Retina (tissue), 1 donor: ENCODE results near the gene SCIN.

Source experiments
- DNase-seq: peaks from one replicate; pipeline ENCODE4 v3.0.0-alpha.2; 2016

The SCIN gene

DNA sequence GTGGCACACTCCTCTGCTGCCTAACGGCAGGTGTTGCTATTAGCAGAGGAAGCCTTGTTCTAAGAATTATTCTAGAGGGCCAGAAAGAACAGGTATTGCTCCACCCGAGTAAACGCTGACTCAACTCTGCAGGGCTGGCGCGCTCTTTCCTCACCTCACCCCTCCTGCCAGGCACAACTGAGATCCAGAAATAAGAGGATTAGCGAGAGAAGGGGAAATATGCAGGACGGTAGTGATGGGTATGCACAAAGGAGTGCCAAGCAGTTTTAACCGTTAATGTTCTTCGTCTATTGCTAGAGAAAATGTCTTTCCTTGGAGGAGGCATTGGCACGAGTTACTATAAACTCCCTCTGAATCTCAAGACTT is 369 bp upstream of the SCIN start:
- DNase-seq, result no peak

DNA sequence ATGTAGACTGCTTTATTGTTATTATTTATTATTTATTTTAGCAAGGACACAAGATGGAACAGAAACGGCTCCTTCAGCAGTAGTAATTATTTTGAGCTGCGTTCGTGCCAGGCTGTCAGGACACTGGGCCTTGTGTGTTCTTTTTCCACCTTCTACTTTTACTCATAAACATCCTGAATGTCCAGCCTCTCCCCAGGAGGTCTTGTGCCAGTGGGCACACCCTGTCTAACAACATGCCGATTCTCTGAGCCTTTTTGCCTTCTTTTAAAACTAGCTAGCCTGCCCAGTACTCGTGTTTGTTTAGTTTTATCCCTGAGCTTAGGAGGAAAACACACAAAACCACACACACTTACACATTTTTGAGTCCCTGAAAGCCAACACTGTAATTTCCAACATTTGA is 1.2 kb downstream of the SCIN start:
- DNase-seq, result peak; percentile 5

DNA sequence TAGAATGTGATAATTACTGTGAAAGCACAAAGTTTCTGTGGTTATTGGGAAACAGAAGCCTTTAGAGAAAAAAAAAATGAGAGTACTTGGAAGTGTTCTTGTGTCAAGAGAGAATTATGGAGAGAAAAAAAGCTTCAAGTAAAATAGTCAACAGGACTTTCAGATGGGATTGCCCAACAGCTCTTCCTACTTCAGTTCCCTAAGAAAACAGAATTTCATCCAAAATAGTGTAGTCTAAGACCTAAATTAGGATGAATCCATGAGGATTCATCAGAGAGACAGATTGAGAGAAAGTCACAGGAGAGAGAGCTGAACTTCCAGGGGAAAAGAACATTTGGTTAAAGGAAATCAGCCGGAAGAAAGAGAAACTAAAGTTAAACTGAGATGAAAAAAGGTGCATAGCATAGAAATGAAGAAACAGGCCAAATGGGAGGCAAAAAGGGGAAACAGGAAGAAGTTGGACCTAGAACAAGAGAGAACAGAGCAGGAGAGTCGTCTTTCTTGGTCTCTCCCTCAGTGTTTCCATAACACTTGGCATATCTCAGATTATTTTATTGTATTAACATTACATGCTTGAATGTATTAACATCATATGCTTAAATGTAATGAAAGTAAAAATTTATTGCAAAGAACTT is 2.5 kb downstream of the SCIN start:
- DNase-seq, result no peak

DNA sequence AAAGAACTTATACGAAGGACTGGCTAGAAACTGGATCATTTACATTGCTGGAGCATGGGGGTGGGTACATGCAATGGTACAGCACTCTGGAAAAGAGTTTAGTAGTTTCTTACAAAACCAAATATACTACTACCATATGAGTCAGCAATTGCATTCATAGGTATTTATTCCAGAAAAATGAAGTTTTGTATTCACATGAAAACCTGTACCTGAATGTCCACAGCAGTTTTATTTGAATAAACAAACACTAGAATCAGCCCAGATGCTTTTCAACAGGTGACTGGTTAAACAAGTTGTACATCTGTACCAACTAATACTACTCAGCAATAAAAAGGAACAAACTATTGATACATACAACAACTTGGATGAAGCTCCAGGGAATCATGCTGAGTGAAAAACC is 3.4 kb downstream of the SCIN start:
- no peak for DNase-seq

DNA sequence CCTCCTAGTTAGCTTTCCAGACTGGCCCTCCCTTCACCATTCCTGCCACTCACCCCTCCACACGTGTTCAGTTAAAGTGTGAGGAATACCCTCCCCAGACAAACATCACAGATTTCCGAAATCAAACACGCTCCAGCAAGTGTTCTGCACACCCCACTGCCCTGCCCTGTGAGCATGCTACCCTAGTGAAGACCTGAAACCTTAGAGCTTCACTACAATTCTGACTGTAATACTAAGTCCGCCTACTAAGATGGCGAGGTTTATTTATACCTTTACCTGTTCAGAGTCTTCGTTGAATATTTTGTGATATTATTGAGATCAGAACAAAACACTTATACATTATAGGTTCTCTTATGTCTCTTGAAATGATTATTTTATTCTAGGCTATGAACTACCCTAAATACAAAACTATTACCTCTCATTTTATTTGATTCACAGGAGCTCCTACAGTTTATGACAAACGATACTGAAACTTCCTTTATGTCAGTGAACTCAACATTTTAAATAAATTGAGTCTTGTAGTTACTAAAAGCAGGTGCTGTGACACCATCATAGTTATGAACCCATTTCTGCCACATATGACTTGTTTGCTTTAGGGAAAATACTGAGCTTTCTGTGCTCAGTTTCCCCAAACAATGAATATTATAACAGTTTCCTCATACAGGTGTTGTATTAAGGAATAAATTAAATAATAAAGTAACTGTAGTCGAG is 8.6 kb downstream of the SCIN start:
- no peak for DNase-seq

DNA sequence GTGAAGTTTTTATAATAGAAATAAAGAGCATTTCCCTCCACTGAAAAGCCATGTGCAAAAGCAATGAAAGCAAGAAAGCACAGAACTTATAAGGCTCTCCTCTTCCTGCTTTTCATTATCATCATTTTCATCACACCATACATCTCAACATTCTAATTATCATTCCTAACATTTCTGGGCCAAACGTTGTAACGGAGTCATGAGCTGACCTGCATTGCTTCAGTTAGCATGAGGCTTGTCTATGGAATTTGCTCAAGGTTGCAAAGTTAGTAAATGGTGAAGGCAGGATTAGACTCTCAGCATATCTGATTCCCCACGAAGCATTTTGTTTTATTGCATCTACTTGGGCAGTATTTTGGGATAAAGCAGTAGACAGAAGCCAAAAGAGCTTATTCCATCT is 11.4 kb downstream of the SCIN start:
- DNase-seq, result no peak

DNA sequence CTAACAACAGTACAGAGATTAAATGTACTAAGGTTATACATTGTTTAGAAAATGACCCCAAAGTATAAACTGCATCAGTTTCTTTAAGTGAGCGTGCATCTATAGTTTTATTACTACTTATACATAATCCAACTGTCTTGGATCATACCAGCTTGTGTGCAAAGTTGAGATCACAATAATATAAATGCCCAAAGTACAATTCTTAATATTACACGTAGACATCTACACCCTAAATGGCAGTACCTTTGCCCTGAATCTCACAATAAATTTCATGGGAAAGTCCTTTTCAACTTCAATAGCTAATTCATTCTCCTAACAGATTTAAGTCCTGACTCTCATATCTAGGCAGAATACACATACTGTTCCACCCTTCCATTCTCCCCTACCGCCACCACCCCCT is 11.8 kb downstream of the SCIN start:
- no peak for DNase-seq

DNA sequence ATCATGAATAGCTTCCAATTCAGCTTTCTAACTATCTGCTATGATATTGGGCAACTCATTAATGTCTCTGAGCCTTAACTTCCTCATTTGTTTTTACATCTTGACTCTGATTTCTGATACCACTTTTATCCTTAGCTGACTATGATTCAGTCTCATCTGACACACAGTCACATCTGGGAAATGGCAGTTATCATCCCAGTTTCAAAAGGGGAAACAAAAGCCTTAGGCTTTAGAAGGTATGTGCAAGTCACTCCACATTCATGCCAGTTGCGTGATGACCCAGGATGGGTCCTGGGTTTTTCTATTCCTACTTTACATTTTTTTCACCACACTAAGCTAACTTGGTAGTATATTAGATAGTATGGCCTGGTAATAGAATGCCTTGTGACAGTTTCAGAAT is 12.7 kb downstream of the SCIN start:
- no peak for DNase-seq

DNA sequence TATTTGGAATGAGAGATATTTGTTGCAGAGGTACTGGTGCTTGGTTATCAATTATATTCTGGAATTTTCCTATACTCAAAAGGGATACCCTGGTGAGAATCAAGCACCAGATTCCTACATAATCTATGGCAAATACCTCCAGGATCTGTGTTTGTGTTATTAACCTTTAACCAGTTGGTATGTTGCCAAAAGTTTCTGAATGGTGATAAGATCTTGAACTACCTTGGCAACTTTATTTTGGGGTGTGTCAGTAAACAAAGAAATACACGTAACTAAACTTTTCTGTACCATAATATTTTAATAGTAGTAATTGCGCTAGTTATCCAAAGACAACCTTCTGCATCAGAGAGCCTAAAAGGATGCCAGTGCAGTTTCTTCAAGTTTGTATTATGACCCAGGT is 13.4 kb downstream of the SCIN start:
- DNase-seq, result no peak

DNA sequence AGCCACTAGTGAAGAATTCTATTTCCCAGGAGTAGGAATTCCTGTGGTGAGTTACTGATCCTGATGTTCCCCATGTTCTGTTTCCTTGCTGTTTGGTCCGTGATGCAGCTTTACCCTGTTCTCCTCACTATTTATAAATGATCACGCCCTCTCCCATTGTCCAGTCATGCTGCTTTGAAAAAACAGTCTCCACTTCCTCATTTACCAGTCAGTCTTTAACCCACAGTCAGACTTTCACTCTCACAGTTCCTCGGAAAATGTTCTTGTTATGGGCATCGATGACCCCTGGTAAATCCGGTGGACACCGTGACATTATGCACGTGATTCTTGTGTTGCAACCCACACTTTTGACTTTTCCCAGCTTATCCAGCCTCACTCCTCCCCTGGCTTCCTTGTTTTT is 14.4 kb downstream of the SCIN start:
- no peak for DNase-seq

DNA sequence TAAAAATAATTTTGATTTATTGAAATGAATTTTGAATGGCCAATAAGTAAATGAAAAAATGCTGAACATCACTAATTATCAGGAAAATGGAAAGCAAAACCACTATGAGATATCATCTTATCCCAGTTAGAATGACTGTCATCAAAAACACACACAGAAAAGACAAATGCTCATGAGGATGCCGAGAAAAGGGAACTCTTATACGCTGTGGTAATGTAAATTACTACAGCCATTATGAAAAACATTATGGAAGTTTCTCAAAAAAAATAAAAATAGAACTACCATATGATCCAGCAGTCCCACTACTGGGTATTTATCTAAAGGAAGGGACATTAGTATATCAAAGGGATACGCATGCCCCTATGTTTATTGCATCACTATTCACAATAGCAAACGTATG is 15.8 kb downstream of the SCIN start:
- no peak for DNase-seq

DNA sequence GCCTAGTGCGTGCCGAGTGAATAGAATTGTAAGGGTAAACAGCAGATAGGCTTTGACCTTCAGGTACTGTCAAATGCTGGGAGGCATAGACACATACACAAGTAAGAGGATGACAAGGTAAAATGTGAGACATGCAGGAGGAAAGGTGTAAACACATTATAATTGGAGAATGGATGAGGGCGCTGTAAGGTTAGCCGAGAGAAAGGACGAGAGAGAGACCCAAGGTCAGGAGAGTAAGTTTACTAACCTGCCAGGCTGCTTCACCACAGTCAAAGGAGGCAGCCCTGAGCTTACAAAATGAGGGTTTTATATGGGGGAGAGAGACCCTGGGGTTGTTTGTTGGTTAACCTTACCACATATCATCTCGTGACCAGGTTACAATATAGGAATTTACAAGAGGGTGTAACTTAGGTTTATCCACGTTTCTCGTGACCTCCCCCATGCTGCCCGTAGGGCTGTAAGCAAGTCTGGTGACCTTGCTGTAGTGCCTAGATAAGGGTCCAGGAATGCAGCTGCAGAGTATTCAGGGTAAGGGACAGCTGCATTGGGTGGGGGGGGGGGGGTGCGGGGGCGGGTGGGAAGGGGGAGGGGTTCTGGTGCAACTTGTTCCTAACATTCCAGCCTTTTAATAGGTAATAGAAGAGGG is 17.9 kb downstream of the SCIN start:
- no peak for DNase-seq

DNA sequence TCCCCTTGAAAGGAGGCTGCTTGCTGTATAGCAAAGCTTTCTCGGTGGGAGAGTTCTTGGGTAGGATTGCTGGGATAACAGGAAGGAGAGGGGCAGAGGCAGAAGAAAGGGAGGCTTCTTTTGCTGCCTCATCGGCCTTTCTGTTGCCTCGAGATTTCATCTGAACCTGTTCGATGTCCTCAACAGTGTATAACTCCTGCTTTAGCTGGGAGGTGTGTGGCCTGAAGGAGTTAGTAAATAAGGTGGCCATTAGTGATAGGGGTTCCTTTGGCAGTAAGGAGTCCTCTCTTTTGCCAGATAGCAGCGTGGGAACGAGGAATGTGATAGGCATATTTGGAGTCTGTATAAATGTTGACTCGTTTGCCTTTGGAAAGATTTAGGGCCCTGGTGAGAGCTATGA is 20.0 kb downstream of the SCIN start:
- no peak for DNase-seq

DNA sequence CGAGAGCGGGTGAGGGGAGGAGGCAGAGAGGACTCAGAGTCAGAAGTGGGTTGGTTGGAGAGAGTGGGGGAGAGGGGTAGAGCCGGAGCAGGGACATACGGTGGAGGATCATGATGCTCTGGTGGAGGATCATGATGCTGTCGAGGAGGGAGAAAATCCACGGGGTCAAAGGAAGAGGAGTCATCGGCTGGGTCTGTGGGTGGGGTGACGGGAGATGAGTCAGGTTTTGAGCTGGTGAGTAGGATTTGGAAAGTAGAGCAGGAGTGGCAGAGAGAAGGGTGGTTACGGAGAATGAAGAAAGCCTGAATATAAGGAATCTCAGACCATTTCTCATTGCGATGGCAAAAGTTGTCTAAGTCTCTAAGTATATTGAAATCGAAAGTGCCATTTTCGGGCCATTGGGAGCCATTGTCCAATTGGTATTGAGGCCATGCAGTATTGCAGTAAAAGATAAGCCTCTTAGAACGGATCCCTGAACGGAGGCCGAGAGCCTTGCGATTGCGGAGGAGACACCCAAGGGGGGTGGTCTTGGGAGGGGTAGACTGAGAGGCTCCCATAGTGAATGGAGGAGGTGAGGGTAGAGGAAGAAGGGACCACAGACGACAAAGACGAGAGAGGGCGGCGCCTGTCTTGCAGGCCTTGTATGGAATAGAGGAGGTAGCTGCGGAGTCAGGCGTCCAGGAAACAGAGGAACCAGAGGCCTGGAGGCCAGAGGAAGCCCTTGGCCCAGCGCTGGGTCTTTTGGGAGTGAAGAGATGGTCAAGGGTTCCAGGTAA is 23.8 kb downstream of the SCIN start:
- DNase-seq, result no peak

DNA sequence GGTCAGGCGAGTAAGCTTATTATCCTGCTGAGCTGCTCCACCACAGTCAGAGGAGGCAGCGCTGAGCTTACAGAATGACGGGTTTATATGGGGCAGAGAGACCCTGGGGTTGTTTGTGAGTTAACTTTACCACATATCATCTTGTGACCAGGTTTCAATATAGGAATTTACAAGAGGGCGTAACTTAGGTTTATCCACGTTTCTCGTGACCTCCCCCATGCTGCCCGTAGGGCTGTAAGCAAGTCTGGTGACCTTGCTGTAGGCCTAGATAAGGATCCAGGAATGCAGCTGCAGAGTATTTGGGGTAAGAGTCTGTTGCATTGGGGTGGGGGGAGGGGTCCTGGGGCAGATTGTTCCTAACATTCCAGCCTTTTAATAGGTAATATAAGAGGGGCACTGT is 24.6 kb downstream of the SCIN start:
- no peak for DNase-seq

DNA sequence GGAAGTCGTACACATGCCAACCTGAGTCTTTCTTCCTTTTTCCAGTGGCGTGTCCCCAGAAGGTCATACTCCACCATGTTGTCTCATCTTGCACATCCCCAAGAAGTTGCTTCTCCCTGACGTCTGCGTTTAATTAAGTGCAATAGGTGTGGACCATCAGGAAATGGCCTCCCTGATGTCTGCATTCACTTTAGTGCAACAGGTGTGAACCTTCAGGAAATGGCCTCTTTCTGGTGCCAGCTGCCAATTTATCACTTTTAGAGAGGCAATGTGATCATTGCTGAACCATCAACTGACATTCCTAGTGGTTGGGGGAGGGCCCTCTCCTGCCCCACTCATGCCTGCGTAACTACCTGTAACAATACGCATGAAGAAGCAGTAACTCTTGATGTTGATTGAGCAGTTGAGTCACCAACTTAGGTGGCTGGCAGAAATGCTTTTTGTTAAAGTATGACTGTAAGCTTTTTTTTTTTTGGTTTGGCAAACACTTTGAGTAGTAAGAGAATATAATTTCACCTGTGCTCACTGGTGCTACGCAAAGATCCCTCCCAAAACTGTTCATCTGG is 25.8 kb downstream of the SCIN start:
- DNase-seq, result no peak

DNA sequence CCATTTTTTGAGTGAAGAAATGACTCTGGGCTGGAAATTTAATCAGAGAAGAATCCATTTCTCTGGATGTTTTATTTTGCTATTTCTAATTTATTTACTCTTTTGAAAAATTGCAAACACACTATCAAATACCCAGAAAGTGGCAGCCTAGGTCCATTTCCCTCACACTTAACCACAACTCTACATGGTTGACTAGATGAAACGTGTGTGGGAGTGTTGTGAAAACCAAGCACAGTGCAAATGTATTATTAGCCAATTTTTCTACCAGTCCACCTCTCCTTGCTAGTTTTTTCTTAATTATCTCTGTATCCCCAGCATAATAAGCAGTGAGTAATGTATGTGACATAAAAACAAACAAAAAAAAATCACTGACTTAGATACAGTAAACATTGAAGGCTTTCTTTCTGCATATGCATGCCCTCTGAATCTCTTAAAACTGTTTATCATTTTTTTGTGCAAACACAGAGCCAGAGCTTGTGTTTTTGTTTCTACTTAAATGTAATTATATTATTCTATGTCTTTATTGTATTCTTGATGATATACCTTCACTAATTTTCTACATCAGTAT is 30.9 kb downstream of the SCIN start:
- DNase-seq, result no peak

DNA sequence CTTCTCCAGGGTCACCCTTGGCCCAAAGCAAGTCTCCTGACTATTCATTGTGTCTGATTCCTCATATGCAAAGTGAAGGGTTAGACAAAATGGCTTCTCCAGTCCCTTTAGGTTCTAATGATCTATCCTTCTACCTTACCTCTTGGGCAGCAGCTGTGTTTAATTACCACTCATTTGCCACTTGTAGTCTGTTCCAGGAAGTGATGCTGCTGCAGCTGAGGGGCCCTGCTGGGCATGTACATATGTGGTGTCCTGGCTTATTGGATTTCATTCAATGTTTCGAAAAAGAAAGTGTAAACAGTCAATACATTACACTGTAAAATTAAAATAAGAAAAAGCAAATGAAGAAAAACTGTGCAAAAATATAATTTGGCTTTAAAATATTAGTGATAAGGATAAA is 36.6 kb downstream of the SCIN start:
- no peak for DNase-seq

DNA sequence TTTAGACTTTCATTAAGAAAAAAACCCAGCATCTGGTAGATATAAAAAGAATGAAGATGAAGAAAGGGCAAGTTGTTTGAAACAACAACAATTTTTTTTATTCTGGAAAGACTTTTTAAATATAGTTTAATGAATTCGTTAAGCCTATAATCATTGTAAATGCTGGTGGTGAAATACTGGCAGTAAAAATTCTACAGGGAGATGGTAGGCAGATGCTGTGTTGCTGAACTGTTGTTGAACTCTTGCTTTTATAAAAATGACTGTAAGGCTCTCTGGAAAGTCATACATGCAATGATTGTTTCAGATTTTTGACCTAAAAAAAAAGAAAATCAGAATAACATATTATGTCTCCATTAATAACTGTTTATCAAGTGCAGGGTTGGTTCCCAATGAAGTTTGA is 39.0 kb downstream of the SCIN start:
- no peak for DNase-seq

DNA sequence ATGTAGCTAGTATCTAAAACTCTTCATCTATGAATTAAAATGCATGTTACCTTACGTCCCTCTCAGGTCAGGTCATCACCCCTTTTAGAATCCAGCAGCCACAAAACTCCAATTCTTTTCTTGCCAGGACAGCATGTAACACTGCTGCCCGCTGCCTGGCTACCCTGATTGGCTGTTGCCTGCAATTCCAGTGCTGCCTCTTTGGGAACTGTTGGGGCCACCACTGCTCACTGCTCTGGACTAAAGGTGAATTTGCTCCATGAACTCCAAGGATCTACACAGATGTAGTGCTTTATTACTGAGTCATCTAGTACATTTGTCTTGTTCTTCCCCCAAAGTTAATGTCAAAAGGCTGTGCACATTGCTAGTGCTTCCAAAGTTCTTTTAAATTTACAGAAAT is 40.4 kb downstream of the SCIN start:
- no peak for DNase-seq

DNA sequence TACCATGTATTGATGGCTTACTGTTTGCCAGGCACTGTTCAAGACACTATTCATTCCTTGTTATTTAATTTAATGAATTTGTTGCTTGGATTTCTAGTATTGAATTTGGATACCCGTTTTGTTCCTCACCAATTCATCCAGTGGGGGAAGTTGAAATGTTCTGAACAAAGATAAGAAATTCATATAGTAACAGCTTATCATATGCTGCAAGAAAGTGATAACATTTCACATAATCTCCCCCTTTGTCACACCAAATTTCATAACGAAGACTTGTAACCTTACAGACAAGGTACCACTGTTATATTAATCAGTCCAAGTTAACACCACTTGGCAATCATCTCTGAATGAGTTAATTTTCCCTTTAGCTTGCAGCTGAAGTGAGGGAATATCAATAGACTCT is 42.1 kb downstream of the SCIN start:
- no peak for DNase-seq

DNA sequence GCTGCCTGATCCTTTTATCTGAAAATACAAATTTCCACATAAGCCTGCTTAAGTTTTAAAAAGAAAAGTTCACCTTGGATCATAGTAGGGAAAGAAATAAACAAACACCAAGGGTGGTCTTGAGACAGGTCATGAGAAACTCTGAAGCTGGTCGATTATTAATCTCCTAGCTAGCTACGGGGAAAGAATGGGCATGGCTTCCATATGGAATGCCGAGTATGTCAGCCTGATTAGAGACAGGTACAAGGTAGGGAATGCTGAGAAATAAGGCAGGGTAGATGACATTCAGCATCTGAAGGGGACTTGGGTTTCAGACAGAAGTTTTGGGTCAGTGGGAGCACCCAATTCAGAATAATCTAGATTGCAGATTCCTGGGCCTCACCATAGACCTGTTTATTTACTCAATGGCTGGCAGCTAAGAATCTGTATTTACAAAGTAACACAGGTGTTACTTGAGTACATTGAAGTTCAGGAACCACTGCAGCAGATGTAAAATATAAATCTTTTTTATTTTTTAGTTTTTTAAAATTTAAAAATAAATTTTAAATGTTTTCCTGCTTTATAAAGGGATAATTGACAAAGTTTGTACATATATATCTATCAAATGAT is 49.0 kb downstream of the SCIN start:
- DNase-seq, result no peak

DNA sequence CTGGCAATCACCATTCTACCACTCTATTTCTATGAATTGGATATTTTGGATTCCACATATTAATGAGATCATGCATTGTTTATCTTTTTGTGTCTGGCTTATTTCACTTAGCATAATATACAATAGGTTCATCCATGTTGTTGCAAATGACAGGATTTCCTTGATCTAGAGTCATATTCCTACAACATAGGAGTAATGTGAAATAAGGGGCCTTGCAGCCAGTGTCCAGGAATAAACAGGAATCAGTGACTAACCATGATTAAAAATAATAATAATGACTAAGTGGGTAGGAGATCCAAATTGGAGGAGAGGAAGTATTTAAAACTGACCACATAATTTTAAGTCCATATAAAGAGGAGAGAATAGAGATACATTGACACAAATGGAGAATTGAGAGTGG is 49.9 kb downstream of the SCIN start:
- DNase-seq, result no peak
